ENCODE measurements around the gene PHF12. TPM values are rescaled to one million over a fixed set of nuclear protein-coding genes. Genes with fewer than 3 reads are reported as not detected.

Gene PHF12
- polyA plus RNA-seq, 2 of the 4 experiments (the other 2 are of a cell fraction) = 25.3 to 29.9 TPM

- POLR2A ChIA-PET = no interaction called here
- no peak overlapping the region for H3K27ac ChIP-seq
- no peaks in the 10 kb centered on the region for H3K4me1 ChIP-seq
- no peak overlapping the region for H3K4me2 ChIP-seq
- H3K9me3 ChIP-seq = no peaks in the 10 kb centered on the region
- no peak for TF ChIP-seq BCL3 (IDR thresholded peaks at IDR 0.05)
- TF ChIP-seq HOXA7 (CRISPR knock-in tag; IDR thresholded peaks at IDR 0.05) = no peak
- TF ChIP-seq HDAC2 (IDR thresholded peaks at IDR 0.05) = no peak
- TF ChIP-seq RFX5 (IDR thresholded peaks at IDR 0.05) = no peak
- no peak for TF ChIP-seq EHMT2 (IDR thresholded peaks at IDR 0.05; ENCODE audit: low read depth)
- CTCF ChIA-PET = interaction anchor here (0.9 to 1.0 kb wide), 2 partner anchors 24 to 135 kb away, joined by 3 read pairs; no protein-coding TSS in a partner anchor
- FAIRE-seq (no peak), ATAC-seq (no peak), DNase-seq (ENCODE audit: low read depth in 1 of 2, low spot score in 1 of 2) (no peak)
- no peak overlapping the region for H3K4me3 ChIP-seq
These were observed 37.7 kb upstream of the PHF12 start for GRCh38 chr17:28989028-28989427.

GRCh38 chr17:28988475-28988874 lies 37.2 kb upstream of the PHF12 start:
- ATAC-seq = no peak

GRCh38 chr17:28986714-28987655 lies 35.7 kb upstream of the PHF12 start:
- CTCF ChIA-PET = interaction anchor here (0.5 to 5.7 kb wide), 10 partner anchors 10 to 260 kb away, joined by 3 to 31 read pairs (median 4); no protein-coding TSS in a partner anchor
- no peak overlapping the region for H3K27ac ChIP-seq
- no peak overlapping the region for H3K4me2 ChIP-seq
- H3K9me3 ChIP-seq = no peaks in the 10 kb centered on the region
- 56% methylated on average over 14 of the region's 15 CpGs for WGBS (ENCODE audit: missing lambda C conversion rate)
- ATAC-seq (no peak), FAIRE-seq (no peak), DNase-seq (ENCODE audit: low read depth in 1 of 2, low spot score in 1 of 2) (no peak)
- POLR2A ChIA-PET = no interaction called here
- H3K4me3 ChIP-seq = no peak overlapping the region
- no peak for TF ChIP-seq MAZ (IDR thresholded peaks at IDR 0.05; ENCODE audit: borderline replicate concordance, low read depth, low read length)
- TF ChIP-seq MAFK (IDR thresholded peaks at IDR 0.05; ENCODE audit: partially characterized antibody) = no peak
- TF ChIP-seq NR3C1 (IDR thresholded peaks at IDR 0.05) = no peak
- TF ChIP-seq FOSB (CRISPR knock-in tag; IDR thresholded peaks at IDR 0.05) = no peak
- no peak for TF ChIP-seq ESRRA (IDR thresholded peaks at IDR 0.05; ENCODE audit: borderline replicate concordance, low read length)
- TF ChIP-seq KDM5A (IDR thresholded peaks at IDR 0.05) = no peak
- TF ChIP-seq RFX5 (IDR thresholded peaks at IDR 0.05) = no peak
- TF ChIP-seq BCL3 (IDR thresholded peaks at IDR 0.05) = no peak
- TF ChIP-seq ZNF302 (CRISPR knock-in tag; IDR thresholded peaks at IDR 0.05) = no peak
- no peak for TF ChIP-seq TFCP2L1 (CRISPR knock-in tag; IDR thresholded peaks at IDR 0.05)
- H3K4me1 ChIP-seq = no peaks in the 10 kb centered on the region

More at GRCh38 chr17:28988475-28988874, 37.2 kb upstream of the PHF12 start:
- DNase-seq (ENCODE audit: low read depth in 1 of 2, low spot score in 1 of 2) = no peak
- ChIA-PET CTCF (interaction anchor here (1.0 kb wide), 1 partner anchor 23 kb away, joined by 3 read pairs; no protein-coding TSS in a partner anchor), POLR2A (no interaction called here)
- no peak overlapping the region for H3K4me2 ChIP-seq
- H3K4me3 ChIP-seq = no peak overlapping the region
- WGBS (ENCODE audit: missing lambda C conversion rate) = 40% methylated on average over 1 of the region's 1 CpG
- FAIRE-seq = no peak
- no peak for TF ChIP-seq ZSCAN20 (CRISPR knock-in tag; IDR thresholded peaks at IDR 0.05)
- TF ChIP-seq KDM1A (IDR thresholded peaks at IDR 0.05; ENCODE audit: low read depth) = no peak
- TF ChIP-seq PBX3 (IDR thresholded peaks at IDR 0.05) = no peak
- no peak for TF ChIP-seq RNF2 (IDR thresholded peaks at IDR 0.05; ENCODE audit: borderline replicate concordance, low read depth)
- TF ChIP-seq HES2 (IDR thresholded peaks at IDR 0.05) = no peak
- TF ChIP-seq BCL3 (IDR thresholded peaks at IDR 0.05) = no peak
- TF ChIP-seq NR3C1 (IDR thresholded peaks at IDR 0.05) = no peak
- no peaks in the 10 kb centered on the region for H3K4me1 ChIP-seq
- H3K27ac ChIP-seq = no peak overlapping the region
- H3K9me3 ChIP-seq = no peaks in the 10 kb centered on the region

Data from A549 (cell line).